GM12874 (cell line): ENCODE measurements around the gene PPL.

ENCODE experiments used
- CTCF ChIP-seq: IDR thresholded peaks from 2 replicates; pipeline ENCODE4 v1.5.1; 2011; ENCODE audit warnings: low read depth, mild to moderate bottlenecking, control low read depth, low read length, moderate library complexity; ENCODE audit not compliant: insufficient read depth

PPL gene

GRCh38 chr16:4865231-4865860 is 71.6 kb downstream of the PPL start:
- TF ChIP-seq CTCF, result no peak

GRCh38 chr16:4864728-4865127 is 72.2 kb downstream of the PPL start:
- no peak for TF ChIP-seq CTCF

- no peak for TF ChIP-seq CTCF
Observed at GRCh38 chr16:4862639-4863038, 74.3 kb downstream of the PPL start.

- no peak for TF ChIP-seq CTCF
Observed at GRCh38 chr16:4860727-4861342, 76.1 kb downstream of the PPL start.

GRCh38 chr16:4859900-4860255 is 77.1 kb downstream of the PPL start:
- no peak for TF ChIP-seq CTCF

- no peak for TF ChIP-seq CTCF
Observed at GRCh38 chr16:4859190-4859899, 77.6 kb downstream of the PPL start.

- TF ChIP-seq CTCF, result no peak
Observed at GRCh38 chr16:4855804-4856203, 81.1 kb downstream of the PPL start.
